ENCODE results near the gene EFHD2. TPM values are rescaled to one million over a fixed set of nuclear protein-coding genes. Genes with fewer than 3 reads are reported as not detected.
A peak's percentile ranks its signal among the peaks of the same experiment; 100 is the strongest.

Gene EFHD2
- total RNA-seq, 4 donors from 2014 or later, result 88.0 to 188 (median 174) TPM

GRCh38 chr1:15413563-15414444 lies 4.1 kb downstream of the EFHD2 start:
- DNase-seq, result peak; percentile 71
- intact Hi-C loops (cut with DNase I; ENCODE audit: low total_unique reads) (no loop called here), in situ Hi-C loops (cut with MboI; ENCODE audit: low pct_ligation_motif_present in 1 of 4, low pct_unique_long_range_greater_than_20kb in 1 of 4, low sequenced_read_pairs in 3 of 4) (no loop called here)
- Histone ChIP-seq H3K4me3 (no peak overlapping the region), H3K27ac (peak overlapping the region; percentile 84 to 93 (median 88)), H3K9me3 (no peaks in the 10 kb centered on the region), H3K27me3 (no peaks in the 10 kb centered on the region), H3K4me1 (peaks cover 37 to 76% (median 69%) of the 10 kb centered on the region in 4 donors), H3K36me3 (no peaks in the 10 kb centered on the region)
- TF ChIP-seq CTCF (IDR thresholded peaks at IDR 0.05) (no peak), EP300 (IDR thresholded peaks at IDR 0.05; ENCODE audit: low read depth) (no peak), POLR2A (IDR thresholded peaks at IDR 0.05) (no peak), POLR2AphosphoS5 (IDR thresholded peaks at IDR 0.05) (no peak)
- 88 to 100% methylated on average over 1 to 20 of the region's 20 CpGs for WGBS, 2 donors (ENCODE audit: low coverage in 1 of 2)

- intact Hi-C loops (cut with DNase I; ENCODE audit: low total_unique reads), result no loop called here
- Histone ChIP-seq H3K4me1 (peaks cover 43 to 82% (median 70%) of the 10 kb centered on the region in 4 donors), H3K4me3 (no peak overlapping the region), H3K36me3 (no peaks in the 10 kb centered on the region), H3K9me3 (no peaks in the 10 kb centered on the region), H3K27ac (peak overlapping the region; percentile 84 to 93 (median 88)), H3K27me3 (no peaks in the 10 kb centered on the region)
- TF ChIP-seq POLR2AphosphoS5 (IDR thresholded peaks at IDR 0.05) (no peak), EP300 (IDR thresholded peaks at IDR 0.05; ENCODE audit: low read depth) (no peak), POLR2A (IDR thresholded peaks at IDR 0.05) (peak; percentile 9), CTCF (IDR thresholded peaks at IDR 0.05) (no peak)
- 82% methylated on average over 10 of the region's 10 CpGs; no CpG with 5 or more reads in 1 of the 2 donors for WGBS, 2 donors (ENCODE audit: low coverage in 1 of 2)
- in situ Hi-C loops (cut with MboI; ENCODE audit: low pct_ligation_motif_present in 1 of 4, low pct_unique_long_range_greater_than_20kb in 1 of 4, low sequenced_read_pairs in 3 of 4), result no loop called here
- DNase-seq, result no peak
Measured at GRCh38 chr1:15414445-15414983, 4.8 kb downstream of the EFHD2 start.

GRCh38 chr1:15417059-15417934 lies 7.6 kb downstream of the EFHD2 start:
- in situ Hi-C loops (cut with MboI; ENCODE audit: low pct_ligation_motif_present in 1 of 4, low pct_unique_long_range_greater_than_20kb in 1 of 4, low sequenced_read_pairs in 3 of 4), result no loop called here
- Histone ChIP-seq H3K36me3 (no peaks in the 10 kb centered on the region), H3K4me3 (no peak overlapping the region), H3K9me3 (no peaks in the 10 kb centered on the region), H3K27me3 (no peaks in the 10 kb centered on the region), H3K27ac (peak overlapping the region; percentile 84 to 93 (median 88)), H3K4me1 (peaks cover 38 to 97% (median 67%) of the 10 kb centered on the region in 4 donors)
- DNase-seq, result peak; percentile 80
- 23 to 35% methylated on average over 5 to 18 of the region's 18 CpGs for WGBS, 2 donors (ENCODE audit: low coverage in 1 of 2)
- peak in 1 of 3 donors; percentile 24 for TF ChIP-seq POLR2AphosphoS5 (IDR thresholded peaks at IDR 0.05)
- TF ChIP-seq EP300 (IDR thresholded peaks at IDR 0.05; ENCODE audit: low read depth), result no peak
- no peak for TF ChIP-seq POLR2A (IDR thresholded peaks at IDR 0.05)
- intact Hi-C loops (cut with DNase I; ENCODE audit: low total_unique reads), result no loop called here

GRCh38 chr1:15418806-15419515 lies 9.3 kb downstream of the EFHD2 start:
- no peaks in the 10 kb centered on the region for H3K36me3 ChIP-seq
- H3K27ac ChIP-seq, result peak overlapping the region in 3 of 4 donors; percentile 0 to 90 (median 27)
- intact Hi-C loops (cut with DNase I; ENCODE audit: low total_unique reads), result no loop called here
- in situ Hi-C loops (cut with MboI; ENCODE audit: low pct_ligation_motif_present in 1 of 4, low pct_unique_long_range_greater_than_20kb in 1 of 4, low sequenced_read_pairs in 3 of 4), result no loop called here
- H3K4me1 ChIP-seq, result peaks cover 43 to 97% (median 62%) of the 10 kb centered on the region in 4 donors
- no peak overlapping the region for H3K4me3 ChIP-seq
- TF ChIP-seq EP300 (IDR thresholded peaks at IDR 0.05; ENCODE audit: low read depth), result no peak
- no peak for TF ChIP-seq POLR2A (IDR thresholded peaks at IDR 0.05)
- TF ChIP-seq CTCF (IDR thresholded peaks at IDR 0.05), result no peak
- TF ChIP-seq POLR2AphosphoS5 (IDR thresholded peaks at IDR 0.05), result no peak
- no peaks in the 10 kb centered on the region for H3K9me3 ChIP-seq
- DNase-seq, result no peak
- 74% methylated on average over 18 of the region's 18 CpGs; no CpG with 5 or more reads in 1 of the 2 donors for WGBS, 2 donors (ENCODE audit: low coverage in 1 of 2)
- H3K27me3 ChIP-seq, result no peaks in the 10 kb centered on the region

Data from transverse colon (tissue), 4 donors.